OCI-LY3 (cell line): Measurements from ENCODE around the gene NEU1.

ENCODE experiments used
- EZH2phosphoT487 ChIP-seq: fragments of 200-600 bp; shearing (Covaris generic); IDR thresholded peaks from 2 replicates; pipeline ENCODE4 v1.6.1; 2018; ENCODE audit warnings: antibody characterized with exemption, mixed run types, low read depth
- TF ChIP-seq, protein P1 (sequence below): fragments of 200-600, 300-600 bp; sonication (generic); IDR thresholded peaks from 2 replicates; pipeline ENCODE4 v1.5.1; 2014; ENCODE audit warnings: antibody characterized with exemption, low read length, low read depth

DNA sequence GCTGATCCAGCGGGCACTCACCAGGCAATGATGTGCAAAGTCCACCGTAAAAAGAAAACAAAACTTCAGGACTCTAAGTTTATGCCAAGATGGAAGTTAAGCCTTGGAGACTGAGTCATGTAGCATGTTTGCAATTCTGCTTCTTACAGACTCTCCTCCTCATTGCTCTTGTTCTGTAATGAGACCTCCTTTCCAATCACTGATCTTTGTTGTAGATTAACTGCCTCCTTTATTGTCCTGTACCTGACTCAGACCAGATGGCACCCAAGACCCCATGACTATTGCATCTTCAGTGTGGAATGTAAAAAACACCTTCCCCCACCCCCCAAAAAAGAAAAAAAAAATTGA lies 11.2 kb downstream of the NEU1 start:
- TF ChIP-seq, protein P1, sequence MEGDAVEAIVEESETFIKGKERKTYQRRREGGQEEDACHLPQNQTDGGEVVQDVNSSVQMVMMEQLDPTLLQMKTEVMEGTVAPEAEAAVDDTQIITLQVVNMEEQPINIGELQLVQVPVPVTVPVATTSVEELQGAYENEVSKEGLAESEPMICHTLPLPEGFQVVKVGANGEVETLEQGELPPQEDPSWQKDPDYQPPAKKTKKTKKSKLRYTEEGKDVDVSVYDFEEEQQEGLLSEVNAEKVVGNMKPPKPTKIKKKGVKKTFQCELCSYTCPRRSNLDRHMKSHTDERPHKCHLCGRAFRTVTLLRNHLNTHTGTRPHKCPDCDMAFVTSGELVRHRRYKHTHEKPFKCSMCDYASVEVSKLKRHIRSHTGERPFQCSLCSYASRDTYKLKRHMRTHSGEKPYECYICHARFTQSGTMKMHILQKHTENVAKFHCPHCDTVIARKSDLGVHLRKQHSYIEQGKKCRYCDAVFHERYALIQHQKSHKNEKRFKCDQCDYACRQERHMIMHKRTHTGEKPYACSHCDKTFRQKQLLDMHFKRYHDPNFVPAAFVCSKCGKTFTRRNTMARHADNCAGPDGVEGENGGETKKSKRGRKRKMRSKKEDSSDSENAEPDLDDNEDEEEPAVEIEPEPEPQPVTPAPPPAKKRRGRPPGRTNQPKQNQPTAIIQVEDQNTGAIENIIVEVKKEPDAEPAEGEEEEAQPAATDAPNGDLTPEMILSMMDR: no peak
- TF ChIP-seq EZH2phosphoT487: no peak
